K562 (cell line): ENCODE data around the gene HES3. TPM values are rescaled to one million over a fixed set of nuclear protein-coding genes. Genes with fewer than 3 reads are reported as not detected.
A peak's percentile ranks its signal among the peaks of the same experiment; 100 is the strongest.

ENCODE experiments used
- EHMT2 ChIP-seq: fragments of 450-650 bp; IDR thresholded peaks from 2 replicates; pipeline ENCODE4 v1.6.1; 2018; ENCODE audit warnings: antibody characterized with exemption
- ETV5 ChIP-seq: sonication (generic); formaldehyde crosslinking; IDR thresholded peaks from 2 replicates; pipeline ENCODE4 v1.4.0; 2020; ENCODE audit warnings: low read depth, mild to moderate bottlenecking, missing genetic modification reagents
- ETV6 ChIP-seq, 3 experiments: fragments of 150-350 bp in 1 of 3; sonication (generic) in 1 of 3; formaldehyde crosslinking in 1 of 3; IDR thresholded peaks; 2 replicates each; pipeline versions ENCODE4 v1.6.1 to v1.8.0; 2014 to 2022; ENCODE audit warnings: borderline replicate concordance in 2 of 3, low read depth in 2 of 3, antibody characterized with exemption in 1 of 3, low read length in 1 of 3, mild to moderate bottlenecking in 1 of 3, missing genetic modification reagents in 1 of 3
- EZH2 ChIP-seq: IDR thresholded peaks from 2 replicates; pipeline ENCODE4 v1.6.1; 2012; ENCODE audit warnings: low read depth, mild to moderate bottlenecking, inconsistent platforms, low read length, borderline replicate concordance
- JUND ChIP-seq, 2 experiments: IDR thresholded peaks; 2 replicates in 1 of 2; 3 replicates in 1 of 2; pipeline ENCODE4 v1.6.1; 2011; ENCODE audit warnings: borderline replicate concordance in 2 of 2, low read depth in 2 of 2, low read length in 2 of 2, improper control_type of control experiment in 1 of 2, missing biosample characterization in 1 of 2, missing genetic modification characterization in 1 of 2, missing genetic modification reagents in 1 of 2
- L3MBTL2 ChIP-seq: fragments of 450-650 bp; IDR thresholded peaks from 2 replicates; pipeline ENCODE4 v1.6.1; 2016; ENCODE audit warnings: mild to moderate bottlenecking, moderate library complexity
- NCOA6 ChIP-seq: fragments of 450-650 bp; IDR thresholded peaks from 2 replicates; pipeline ENCODE4 v1.6.1; 2017; ENCODE audit warnings: mild to moderate bottlenecking
- PRPF4 ChIP-seq: fragments of 200-400 bp; formaldehyde crosslinking; IDR thresholded peaks from one replicate; pipeline ENCODE4 v1.6.1; 2017; ENCODE audit warnings: low read length, low read depth, mild to moderate bottlenecking; ENCODE audit not compliant: insufficient read depth, poor library complexity, severe bottlenecking
- RFX7 ChIP-seq: fragments of 250-450 bp; sonication (Bioruptor Pico); IDR thresholded peaks from 2 replicates; pipeline ENCODE4 v1.5.1; 2021; ENCODE audit warnings: mild to moderate bottlenecking
- RUNX1 ChIP-seq: sonication (generic); IDR thresholded peaks from 2 replicates; pipeline ENCODE4 v1.6.1; 2016; ENCODE audit warnings: antibody characterized with exemption, low read depth
- ZFX ChIP-seq: sonication (generic); formaldehyde crosslinking; IDR thresholded peaks from 2 replicates; pipeline ENCODE4 v1.8.0; 2022; ENCODE audit warnings: mild to moderate bottlenecking, missing genetic modification reagents, moderate library complexity
- ZNF197 ChIP-seq: fragments of 200-800 bp; sonication (Bioruptor generic); IDR thresholded peaks from 2 replicates; pipeline ENCODE4 v1.6.1; 2016; ENCODE audit warnings: low read depth, missing genetic modification characterization, missing compliant biosample characterization
- ZNF41 ChIP-seq: fragments of 250-450 bp; sonication (Bioruptor Pico); conservative IDR thresholded peaks from 2 replicates; pipeline ENCODE4 v1.4.0; 2020; ENCODE audit warnings: mild to moderate bottlenecking
- polyA plus RNA-seq, 8 experiments: library from polyadenylated mRNA; depleted of rRNA in 4 of 8; stranded (reverse) in 5 of 8; unstranded in 3 of 8; fragments of >200 nt; fragmentation: Nextera tagmentation in 2 of 8; fragmentation: Illumina TruSeq in 1 of 8; extraction: Ambion mirVana in 2 of 8; extraction: Trizol in 1 of 8; gene quantifications; 2 replicates each; pipeline versions ENCODE4 v1.2.1 to v1.2.3, GENCODE V29; 2011 to 2014; ENCODE audit warnings: inconsistent platforms in 1 of 8, missing spikeins in 1 of 8
- total RNA-seq, 7 experiments: library from RNA; depleted of rRNA in 6 of 7; stranded (reverse); fragments of >200 nt in 6 of 7; fragmentation: Illumina TruSeq in 2 of 7; extraction: Trizol in 2 of 7; gene quantifications; 2 replicates each; pipeline versions ENCODE4 v1.2.1 to v1.2.3, GENCODE V29; 2011 to 2021; ENCODE audit warnings: low replicate concordance in 1 of 7
- TF ChIP-seq, protein P1 (sequence below): fragments of 200-800 bp; sonication (Bioruptor generic); IDR thresholded peaks from 2 replicates; pipeline ENCODE4 v1.6.1; 2017; ENCODE audit warnings: missing genetic modification characterization, missing compliant biosample characterization
- TF ChIP-seq, protein P2 (sequence below): sonication (generic); formaldehyde crosslinking; IDR thresholded peaks from 2 replicates; pipeline ENCODE4 v1.9.0; 2022; ENCODE audit warnings: mild to moderate bottlenecking, missing genetic modification reagents
- TF ChIP-seq, protein P3 (sequence below): fragments of 450-650 bp; formaldehyde crosslinking; IDR thresholded peaks from 2 replicates; pipeline ENCODE4 v1.4.0; 2020; ENCODE audit warnings: mild to moderate bottlenecking, moderate library complexity
- TF ChIP-seq, protein P4 (sequence below): fragments of 250-450 bp; sonication (Bioruptor Pico); IDR thresholded peaks from 2 replicates; pipeline ENCODE4 v1.4.0; 2020
- TF ChIP-seq, protein P5 (sequence below): fragments of 450-650 bp; formaldehyde crosslinking; IDR thresholded peaks from 2 replicates; pipeline ENCODE4 v1.4.0; 2022; ENCODE audit warnings: missing genetic modification characterization
- TF ChIP-seq, protein P6 (sequence below): sonication (generic); formaldehyde crosslinking; IDR thresholded peaks from 2 replicates; pipeline ENCODE4 v1.8.0; 2022; ENCODE audit warnings: mild to moderate bottlenecking, missing genetic modification reagents

Gene HES3
- total and polyA plus RNA-seq, 9 of the 15 experiments (the other 6 are each of a cell fraction or from before 2014, with no cell fraction given), result not detected

DNA sequence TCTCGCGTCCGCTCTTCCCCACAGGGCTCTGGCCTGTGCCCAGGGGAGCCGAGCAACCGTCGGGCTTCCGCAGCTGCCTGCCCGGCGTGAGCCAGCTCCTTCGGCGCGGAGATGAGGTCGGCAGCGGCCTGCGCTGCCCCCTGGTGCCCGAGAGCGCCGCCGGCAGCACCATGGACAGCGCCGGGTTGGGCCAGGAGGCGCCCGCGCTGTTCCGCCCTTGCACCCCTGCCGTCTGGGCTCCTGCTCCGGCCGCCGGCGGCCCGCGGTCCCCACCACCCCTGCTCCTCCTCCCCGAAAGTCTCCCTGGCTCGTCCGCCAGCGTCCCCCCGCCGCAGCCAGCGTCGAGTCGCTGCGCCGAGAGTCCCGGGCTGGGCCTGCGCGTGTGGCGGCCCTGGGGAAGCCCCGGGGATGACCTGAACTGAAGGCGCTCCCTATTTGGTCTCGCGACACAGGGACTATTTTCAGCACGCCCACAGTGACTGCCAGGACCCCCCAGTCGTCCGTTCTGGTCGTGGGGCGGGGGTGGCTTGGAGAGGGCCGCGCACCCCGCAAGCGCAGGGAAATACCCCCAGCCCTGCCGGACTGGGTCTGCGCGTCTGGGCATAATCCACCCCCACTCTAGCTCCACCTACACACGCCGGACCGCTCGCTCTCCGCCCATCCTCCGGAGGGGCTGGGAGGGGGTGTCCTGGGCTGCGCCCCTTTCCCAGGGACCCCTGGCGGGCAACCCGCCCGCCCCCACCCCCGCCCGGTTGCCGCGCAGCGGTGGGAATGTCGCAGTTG is 1.3 kb downstream of the HES3 start (continued):
- TF ChIP-seq, protein P1, sequence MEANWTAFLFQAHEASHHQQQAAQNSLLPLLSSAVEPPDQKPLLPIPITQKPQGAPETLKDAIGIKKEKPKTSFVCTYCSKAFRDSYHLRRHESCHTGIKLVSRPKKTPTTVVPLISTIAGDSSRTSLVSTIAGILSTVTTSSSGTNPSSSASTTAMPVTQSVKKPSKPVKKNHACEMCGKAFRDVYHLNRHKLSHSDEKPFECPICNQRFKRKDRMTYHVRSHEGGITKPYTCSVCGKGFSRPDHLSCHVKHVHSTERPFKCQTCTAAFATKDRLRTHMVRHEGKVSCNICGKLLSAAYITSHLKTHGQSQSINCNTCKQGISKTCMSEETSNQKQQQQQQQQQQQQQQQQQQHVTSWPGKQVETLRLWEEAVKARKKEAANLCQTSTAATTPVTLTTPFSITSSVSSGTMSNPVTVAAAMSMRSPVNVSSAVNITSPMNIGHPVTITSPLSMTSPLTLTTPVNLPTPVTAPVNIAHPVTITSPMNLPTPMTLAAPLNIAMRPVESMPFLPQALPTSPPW (CRISPR knock-in tag), result peak; percentile 33; the same call in 1 of the 2 replicates
- TF ChIP-seq ZFX (CRISPR knock-in tag), result peak; percentile 70
- no peak for TF ChIP-seq RUNX1
- TF ChIP-seq ETV6 (IDR thresholded peaks at IDR 0.05; ENCODE audit: borderline replicate concordance in 1 of 2, low read depth in 2 of 2, low read length in 1 of 2), result no peak
- peak; percentile 81; the same call in 1 of the 2 replicates for TF ChIP-seq ETV6 (CRISPR knock-in tag; IDR thresholded peaks at IDR 0.05; ENCODE audit: borderline replicate concordance)
- TF ChIP-seq NCOA6, result peak; percentile 91
- TF ChIP-seq JUND (IDR thresholded peaks at IDR 0.05; ENCODE audit: borderline replicate concordance, low read depth, low read length), result peak; percentile 52
- no peak; the same call in 2 of the 3 replicates for TF ChIP-seq JUND (tag; IDR thresholded peaks at IDR 0.05; ENCODE audit: borderline replicate concordance, low read depth, low read length)
- TF ChIP-seq, protein P2, sequence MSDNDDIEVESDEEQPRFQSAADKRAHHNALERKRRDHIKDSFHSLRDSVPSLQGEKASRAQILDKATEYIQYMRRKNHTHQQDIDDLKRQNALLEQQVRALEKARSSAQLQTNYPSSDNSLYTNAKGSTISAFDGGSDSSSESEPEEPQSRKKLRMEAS, result peak; percentile 85
- no peak for TF ChIP-seq ZNF41 (CRISPR knock-in tag)
- TF ChIP-seq PRPF4, result no peak
- TF ChIP-seq, protein P3, sequence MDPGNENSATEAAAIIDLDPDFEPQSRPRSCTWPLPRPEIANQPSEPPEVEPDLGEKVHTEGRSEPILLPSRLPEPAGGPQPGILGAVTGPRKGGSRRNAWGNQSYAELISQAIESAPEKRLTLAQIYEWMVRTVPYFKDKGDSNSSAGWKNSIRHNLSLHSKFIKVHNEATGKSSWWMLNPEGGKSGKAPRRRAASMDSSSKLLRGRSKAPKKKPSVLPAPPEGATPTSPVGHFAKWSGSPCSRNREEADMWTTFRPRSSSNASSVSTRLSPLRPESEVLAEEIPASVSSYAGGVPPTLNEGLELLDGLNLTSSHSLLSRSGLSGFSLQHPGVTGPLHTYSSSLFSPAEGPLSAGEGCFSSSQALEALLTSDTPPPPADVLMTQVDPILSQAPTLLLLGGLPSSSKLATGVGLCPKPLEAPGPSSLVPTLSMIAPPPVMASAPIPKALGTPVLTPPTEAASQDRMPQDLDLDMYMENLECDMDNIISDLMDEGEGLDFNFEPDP (CRISPR knock-in tag), result no peak
- TF ChIP-seq EZH2, result no peak
- TF ChIP-seq, protein P4, sequence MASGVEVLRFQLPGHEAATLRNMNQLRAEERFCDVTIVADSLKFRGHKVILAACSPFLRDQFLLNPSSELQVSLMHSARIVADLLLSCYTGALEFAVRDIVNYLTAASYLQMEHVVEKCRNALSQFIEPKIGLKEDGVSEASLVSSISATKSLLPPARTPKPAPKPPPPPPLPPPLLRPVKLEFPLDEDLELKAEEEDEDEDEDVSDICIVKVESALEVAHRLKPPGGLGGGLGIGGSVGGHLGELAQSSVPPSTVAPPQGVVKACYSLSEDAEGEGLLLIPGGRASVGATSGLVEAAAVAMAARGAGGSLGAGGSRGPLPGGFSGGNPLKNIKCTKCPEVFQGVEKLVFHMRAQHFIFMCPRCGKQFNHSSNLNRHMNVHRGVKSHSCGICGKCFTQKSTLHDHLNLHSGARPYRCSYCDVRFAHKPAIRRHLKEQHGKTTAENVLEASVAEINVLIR (CRISPR knock-in tag), result peak; percentile 55; the same call in 1 of the 2 replicates
- no peak for TF ChIP-seq RFX7 (CRISPR knock-in tag)
- TF ChIP-seq L3MBTL2, result no peak; the same call in 1 of the 2 replicates
- peak; percentile 92 for TF ChIP-seq ZNF197 (CRISPR knock-in tag)
- TF ChIP-seq EHMT2, result peak; percentile 99
- TF ChIP-seq, protein P5, sequence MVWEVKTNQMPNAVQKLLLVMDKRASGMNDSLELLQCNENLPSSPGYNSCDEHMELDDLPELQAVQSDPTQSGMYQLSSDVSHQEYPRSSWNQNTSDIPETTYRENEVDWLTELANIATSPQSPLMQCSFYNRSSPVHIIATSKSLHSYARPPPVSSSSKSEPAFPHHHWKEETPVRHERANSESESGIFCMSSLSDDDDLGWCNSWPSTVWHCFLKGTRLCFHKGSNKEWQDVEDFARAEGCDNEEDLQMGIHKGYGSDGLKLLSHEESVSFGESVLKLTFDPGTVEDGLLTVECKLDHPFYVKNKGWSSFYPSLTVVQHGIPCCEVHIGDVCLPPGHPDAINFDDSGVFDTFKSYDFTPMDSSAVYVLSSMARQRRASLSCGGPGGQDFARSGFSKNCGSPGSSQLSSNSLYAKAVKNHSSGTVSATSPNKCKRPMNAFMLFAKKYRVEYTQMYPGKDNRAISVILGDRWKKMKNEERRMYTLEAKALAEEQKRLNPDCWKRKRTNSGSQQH (CRISPR knock-in tag), result 0 out of 2 replicates have a peak, but pooled peaks have one; percentile 10
- TF ChIP-seq ETV5 (CRISPR knock-in tag), result peak; percentile 90
- TF ChIP-seq, protein P6, sequence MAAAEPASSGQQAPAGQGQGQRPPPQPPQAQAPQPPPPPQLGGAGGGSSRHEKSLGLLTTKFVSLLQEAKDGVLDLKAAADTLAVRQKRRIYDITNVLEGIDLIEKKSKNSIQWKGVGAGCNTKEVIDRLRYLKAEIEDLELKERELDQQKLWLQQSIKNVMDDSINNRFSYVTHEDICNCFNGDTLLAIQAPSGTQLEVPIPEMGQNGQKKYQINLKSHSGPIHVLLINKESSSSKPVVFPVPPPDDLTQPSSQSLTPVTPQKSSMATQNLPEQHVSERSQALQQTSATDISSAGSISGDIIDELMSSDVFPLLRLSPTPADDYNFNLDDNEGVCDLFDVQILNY (CRISPR knock-in tag), result peak; percentile 98
